ENCODE measurements around the gene PTPA. TPM values are rescaled to one million over a fixed set of nuclear protein-coding genes. Genes with fewer than 3 reads are reported as not detected.

The PTPA gene
- total RNA-seq, 1 experiment from 2014 or later: 261 TPM

GRCh38 chr9:129166623-129167557, 55.7 kb downstream of the PTPA start:
- DNase-seq (ENCODE audit: low spot score): no peak
- in situ Hi-C loops (cut with HindIII; ENCODE audit: low sequenced_read_pairs): no loop called here

- no peak for DNase-seq (ENCODE audit: low spot score)
- in situ Hi-C loops (cut with HindIII; ENCODE audit: low sequenced_read_pairs): no loop called here
Measured at GRCh38 chr9:129170229-129170628, 59.0 kb downstream of the PTPA start.

- no peak for DNase-seq (ENCODE audit: low spot score)
Measured at GRCh38 chr9:129171993-129172751, 61.0 kb downstream of the PTPA start.

GRCh38 chr9:129172816-129173215, 61.6 kb downstream of the PTPA start:
- in situ Hi-C loops (cut with HindIII; ENCODE audit: low sequenced_read_pairs): no loop called here
- DNase-seq (ENCODE audit: low spot score): peak; percentile 33

More at GRCh38 chr9:129171993-129172751, 61.0 kb downstream of the PTPA start:
- in situ Hi-C loops (cut with HindIII; ENCODE audit: low sequenced_read_pairs): no loop called here

GRCh38 chr9:129173296-129174101, 62.3 kb downstream of the PTPA start:
- in situ Hi-C loops (cut with HindIII; ENCODE audit: low sequenced_read_pairs): no loop called here
- no peak for DNase-seq (ENCODE audit: low spot score)

- peak; percentile 86 for DNase-seq (ENCODE audit: low spot score)
- in situ Hi-C loops (cut with HindIII; ENCODE audit: low sequenced_read_pairs): no loop called here
Measured at GRCh38 chr9:129174102-129174723, 63.0 kb downstream of the PTPA start.

GRCh38 chr9:129174724-129175514, 63.7 kb downstream of the PTPA start:
- in situ Hi-C loops (cut with HindIII; ENCODE audit: low sequenced_read_pairs): no loop called here
- DNase-seq (ENCODE audit: low spot score): peak; percentile 48

- no peak for DNase-seq (ENCODE audit: low spot score)
Measured at GRCh38 chr9:129175515-129175824, 64.3 kb downstream of the PTPA start.

GRCh38 chr9:129175825-129176633, 64.8 kb downstream of the PTPA start:
- DNase-seq (ENCODE audit: low spot score): peak; percentile 68
- in situ Hi-C loops (cut with HindIII; ENCODE audit: low sequenced_read_pairs): no loop called here

More at GRCh38 chr9:129175515-129175824, 64.3 kb downstream of the PTPA start:
- in situ Hi-C loops (cut with HindIII; ENCODE audit: low sequenced_read_pairs): no loop called here

GRCh38 chr9:129176701-129177442, 65.7 kb downstream of the PTPA start:
- no peak for DNase-seq (ENCODE audit: low spot score)
- in situ Hi-C loops (cut with HindIII; ENCODE audit: low sequenced_read_pairs): no loop called here

- in situ Hi-C loops (cut with HindIII; ENCODE audit: low sequenced_read_pairs): no loop called here
- no peak for DNase-seq (ENCODE audit: low spot score)
Measured at GRCh38 chr9:129177443-129177790, 66.2 kb downstream of the PTPA start.

GRCh38 chr9:129177791-129178567, 66.8 kb downstream of the PTPA start, which contains the start of gene IER5L:
Gene IER5L (minus strand): TSS chr9:129178261. CDS start chr9:129178052, 209 bp downstream.
- DNase-seq (ENCODE audit: low spot score): peak; percentile 96
- in situ Hi-C loops (cut with HindIII; ENCODE audit: low sequenced_read_pairs): no loop called here

- peak; percentile 57 for DNase-seq (ENCODE audit: low spot score)
- in situ Hi-C loops (cut with HindIII; ENCODE audit: low sequenced_read_pairs): no loop called here
Measured at GRCh38 chr9:129178568-129179382, 67.6 kb downstream of the PTPA start.

GRCh38 chr9:129181246-129181645, 70.0 kb downstream of the PTPA start:
- in situ Hi-C loops (cut with HindIII; ENCODE audit: low sequenced_read_pairs): no loop called here
- DNase-seq (ENCODE audit: low spot score): no peak

GRCh38 chr9:129182122-129182521, 70.9 kb downstream of the PTPA start:
- DNase-seq (ENCODE audit: low spot score): no peak
- in situ Hi-C loops (cut with HindIII; ENCODE audit: low sequenced_read_pairs): no loop called here
